HG03575 (cell line): ENCODE data around the gene CNIH2.

Source experiments
- ATAC-seq: cut with Tn5 transposase; IDR thresholded peaks from one replicate; pipeline ENCODE4 v1.9.1; 2021; ENCODE audit not compliant: unreplicated experiment, insufficient number of reproducible peaks, low FRiP score; ENCODE audit errors: extremely low read depth

The CNIH2 gene

DNA sequence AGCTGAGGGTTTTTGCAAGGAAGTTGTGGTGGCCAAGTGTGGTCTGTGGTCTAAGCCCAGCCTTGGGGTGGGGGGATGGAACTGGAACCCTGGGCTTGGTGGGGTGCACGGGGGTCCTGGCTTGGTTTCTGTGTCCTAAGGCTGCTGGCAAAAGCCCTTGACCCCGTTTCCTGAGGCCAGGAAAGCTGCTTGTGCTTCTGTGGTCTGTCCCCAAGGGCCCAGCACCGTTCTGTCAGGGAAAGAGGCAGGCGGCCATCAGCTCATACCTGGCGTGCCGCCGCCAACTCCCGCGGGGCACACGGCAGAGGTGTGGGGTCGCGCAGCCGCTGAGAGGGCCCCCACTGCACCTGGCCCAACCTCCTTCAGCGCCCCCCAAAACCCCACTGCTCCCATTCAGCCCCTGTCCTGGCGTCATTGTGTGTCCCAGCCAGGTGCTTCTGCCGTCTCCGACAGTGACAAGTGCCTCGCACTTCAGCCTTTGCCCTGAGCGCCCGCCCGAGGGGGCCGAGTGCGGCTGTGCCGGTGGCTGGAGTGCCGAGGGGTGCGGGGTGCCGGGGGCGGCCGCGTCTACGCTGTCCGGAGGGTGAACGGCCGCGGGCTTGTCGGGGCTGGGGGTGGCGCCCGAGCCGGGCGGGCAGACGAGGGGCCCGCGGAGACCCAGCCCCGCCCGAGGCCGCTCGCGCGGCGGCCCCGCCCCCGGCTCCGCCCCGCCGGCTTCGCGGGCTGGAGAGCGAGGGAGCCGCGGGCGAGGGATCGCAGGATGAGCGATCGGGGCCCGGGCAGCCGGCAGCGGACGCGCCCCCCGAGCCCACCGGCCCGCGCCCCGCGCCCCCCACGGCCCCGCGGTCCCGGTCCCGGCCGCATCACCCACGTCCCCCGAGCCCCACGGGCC, at the start of gene CNIH2:
TSS of gene CNIH2 (plus strand) at position 705 of the 892 bp plus-strand sequence. CDS start 282 bp downstream, outside the sequence.
- ATAC-seq = no peak

DNA sequence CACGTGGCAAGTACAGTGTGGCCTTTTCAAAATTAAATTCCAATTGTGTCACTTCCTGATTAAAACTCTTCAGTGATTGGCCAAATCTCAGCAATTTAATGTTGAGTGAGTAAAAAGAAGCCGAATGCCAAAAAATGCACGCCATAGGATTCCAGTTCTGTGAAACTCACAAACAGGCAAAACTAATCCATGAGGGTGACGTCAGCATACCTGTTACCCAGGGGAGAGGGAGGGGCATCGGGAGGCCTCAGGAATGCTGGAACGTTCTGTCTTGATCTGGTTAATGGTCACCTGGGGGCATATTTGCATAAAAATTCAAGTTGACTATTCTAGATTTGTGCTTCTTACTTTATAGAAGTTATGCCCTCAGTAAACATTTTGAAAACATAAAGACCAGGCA, 49.5 kb upstream of the CNIH2 start:
- no peak for ATAC-seq

DNA sequence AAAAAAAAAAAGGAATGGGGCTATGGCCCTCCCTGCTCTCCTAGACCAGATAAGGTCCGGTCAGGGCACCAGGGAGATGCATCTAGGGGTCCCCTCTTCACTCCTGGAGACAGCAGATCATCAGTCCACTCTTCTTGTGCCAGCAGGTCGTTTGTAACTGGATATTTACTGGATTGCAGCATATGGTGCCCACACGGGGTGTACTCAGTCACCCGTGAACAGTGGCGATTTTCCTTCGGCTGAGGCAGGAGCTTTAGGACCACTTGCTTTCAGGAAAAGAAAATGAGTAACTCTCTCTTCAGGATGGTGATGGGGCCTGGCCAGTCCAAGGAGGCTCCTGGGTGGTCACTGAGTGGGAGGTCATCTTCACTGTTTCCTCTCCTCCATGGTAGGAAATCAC, 47.8 kb upstream of the CNIH2 start:
- ATAC-seq = no peak

DNA sequence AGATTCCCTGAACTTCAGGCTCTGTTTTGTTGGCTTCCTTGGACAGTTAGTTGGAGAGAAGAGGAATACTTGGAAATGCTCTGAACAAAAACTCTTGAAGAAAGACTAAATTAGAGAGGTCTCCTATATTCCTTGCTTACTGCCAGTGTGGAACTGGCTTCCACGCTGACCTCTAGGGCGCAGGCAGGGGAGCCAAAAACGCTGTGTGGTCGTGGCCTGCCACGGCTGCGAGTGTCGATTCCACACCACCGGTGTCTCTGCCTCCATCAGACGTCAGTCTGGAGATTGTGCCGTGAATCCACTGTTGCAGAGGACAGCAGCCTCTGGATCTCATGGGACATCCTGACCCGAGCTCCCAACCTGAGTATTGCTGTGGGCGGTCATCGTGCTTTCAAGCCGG, 47.0 kb upstream of the CNIH2 start:
- ATAC-seq = no peak

DNA sequence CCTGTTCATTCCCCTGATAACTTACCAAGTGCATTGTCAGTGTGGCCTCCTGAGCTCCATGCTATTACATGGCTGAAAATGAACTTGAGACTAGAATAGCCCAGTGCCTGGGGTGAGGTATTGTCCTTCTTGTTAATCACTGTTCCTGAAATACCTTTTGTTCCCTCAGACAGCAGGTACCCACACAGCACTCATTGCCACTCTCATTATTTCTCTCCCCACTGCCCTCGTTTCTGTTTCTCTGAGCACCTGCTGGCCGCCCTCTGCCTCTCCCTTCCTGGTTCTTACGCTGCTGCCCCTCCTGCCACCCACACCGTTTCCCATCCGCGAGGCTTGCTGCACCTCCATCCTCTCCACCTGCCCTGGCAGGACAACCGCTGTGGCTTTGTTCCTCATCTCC, 46.4 kb upstream of the CNIH2 start:
- no peak for ATAC-seq

DNA sequence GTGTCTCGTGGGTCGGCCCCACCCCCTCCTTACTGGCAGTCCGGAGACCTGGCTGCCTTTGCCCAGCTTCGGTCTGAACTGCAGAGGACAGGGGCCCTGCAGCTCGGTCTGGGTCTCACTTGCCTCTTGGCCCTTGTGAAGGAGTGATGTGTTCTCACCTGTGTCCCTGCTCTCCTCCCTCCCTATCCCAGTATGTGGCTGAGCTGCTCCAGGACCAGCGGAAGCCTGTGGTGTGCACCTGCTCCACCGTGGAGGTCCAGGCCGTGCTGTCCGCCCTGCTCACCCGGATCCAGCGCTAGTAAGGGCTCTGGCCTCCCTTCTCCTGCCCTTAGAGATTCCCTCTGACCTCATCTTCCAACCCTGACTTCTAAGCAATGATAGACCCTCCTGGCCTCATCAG, 45.2 kb upstream of the CNIH2 start:
- no peak for ATAC-seq

DNA sequence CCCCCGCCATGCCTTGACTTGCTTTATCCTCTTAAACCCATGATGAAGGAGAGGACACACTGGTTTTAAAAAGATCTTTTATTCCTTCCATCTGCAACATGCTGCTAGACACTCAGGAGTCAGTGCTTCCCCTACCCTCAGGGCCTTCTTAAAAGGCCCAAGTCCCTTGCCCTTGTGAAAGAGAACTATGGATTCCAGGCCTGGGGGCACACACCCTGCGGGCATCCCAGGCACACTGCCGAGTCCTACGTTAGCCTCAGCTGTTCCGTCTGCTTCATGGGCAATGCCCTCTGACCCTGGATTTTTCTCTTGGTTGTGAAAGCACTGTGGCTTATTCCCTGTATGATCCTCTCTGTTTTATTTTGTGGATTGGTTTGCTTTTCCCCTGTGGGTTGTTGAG, 44.7 kb upstream of the CNIH2 start:
- no peak for ATAC-seq

DNA sequence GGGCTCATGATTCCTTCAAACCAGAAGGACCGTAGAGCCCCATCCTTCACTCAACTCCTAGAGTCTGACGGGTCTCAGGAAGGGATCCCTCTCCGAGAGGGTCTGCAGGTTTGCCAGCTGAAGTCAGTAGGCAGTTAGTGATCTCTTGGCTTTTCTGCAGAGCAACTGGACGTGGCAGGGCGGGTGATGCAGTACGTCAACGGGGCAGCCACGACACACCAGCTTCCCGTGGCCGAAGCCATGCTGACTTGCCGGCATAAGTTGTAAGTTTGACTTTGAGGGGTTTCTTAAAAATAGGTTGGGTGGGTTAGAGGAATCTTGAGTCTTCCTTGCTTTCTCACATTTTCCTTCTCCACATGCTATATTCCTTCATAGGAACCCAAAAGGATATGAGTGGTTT, 42.8 kb upstream of the CNIH2 start:
- ATAC-seq = no peak

DNA sequence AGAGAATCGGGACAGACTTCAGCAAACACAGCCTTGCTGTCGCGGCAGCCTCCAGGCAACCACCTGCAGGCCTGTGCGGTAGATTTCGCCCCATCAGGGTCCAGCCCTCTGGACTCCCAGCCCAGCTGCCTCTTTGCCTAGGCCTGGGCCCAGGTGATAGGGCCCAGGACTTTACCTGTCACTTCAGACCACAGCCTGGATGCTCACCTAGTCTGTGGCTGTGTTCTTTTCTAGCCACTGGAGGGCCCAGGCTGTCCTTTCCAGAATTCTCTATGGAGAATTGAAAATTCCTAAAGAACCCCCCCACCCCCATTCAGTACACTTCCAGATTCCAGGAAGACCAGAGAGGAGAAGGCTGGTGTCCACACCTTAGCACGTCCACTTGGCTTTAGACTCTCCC, 40.1 kb upstream of the CNIH2 start:
- no peak for ATAC-seq

DNA sequence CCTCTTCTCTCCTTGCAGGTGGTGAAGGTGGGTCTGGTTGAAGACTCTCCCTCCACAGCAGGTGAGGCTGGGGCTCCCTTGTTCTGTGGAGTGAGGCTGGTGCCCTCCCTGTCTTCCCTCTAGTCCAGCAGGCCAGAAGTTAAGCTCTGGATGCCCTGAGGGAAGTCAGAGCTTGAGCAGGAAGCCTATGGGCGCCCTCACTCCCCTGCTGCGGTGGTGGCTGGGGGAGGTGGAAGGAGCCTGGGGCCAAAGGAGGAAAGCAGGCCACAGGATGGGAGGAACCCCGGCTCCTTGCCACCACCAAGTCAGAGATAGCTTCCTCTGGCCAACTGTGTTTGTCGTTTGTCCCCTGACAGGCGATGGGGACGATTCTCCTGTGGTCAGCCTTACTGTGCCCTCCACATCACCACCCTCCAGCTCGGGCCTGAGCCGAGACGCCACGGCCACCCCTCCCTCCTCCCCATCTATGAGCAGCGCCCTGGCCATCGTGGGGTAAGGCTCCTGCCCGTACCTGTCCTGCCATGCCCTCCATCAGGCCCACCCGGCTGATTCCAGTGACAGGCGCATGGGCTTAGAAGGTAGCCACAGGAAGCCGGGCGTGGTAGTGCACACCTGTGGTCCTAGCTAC, 39.1 kb upstream of the CNIH2 start:
- no peak for ATAC-seq

DNA sequence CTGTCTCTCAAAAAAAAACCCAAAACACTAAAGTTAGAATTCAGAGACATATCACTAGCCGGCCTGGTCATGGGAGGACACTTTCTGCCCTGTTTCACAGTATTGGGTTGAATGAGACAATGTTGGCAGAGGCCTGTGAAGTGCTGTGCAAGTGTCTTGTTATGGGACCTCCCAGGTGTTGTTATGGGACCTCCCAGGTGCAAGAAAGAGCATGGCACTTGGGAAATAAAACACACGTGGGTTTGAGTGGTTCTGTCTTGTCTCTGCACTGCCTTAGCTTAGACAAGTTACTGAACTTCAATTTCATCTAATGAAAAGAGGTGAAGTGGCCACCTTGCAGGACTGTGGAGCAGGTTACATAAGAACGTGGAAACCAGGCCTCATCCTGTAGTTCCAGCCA, 38.5 kb upstream of the CNIH2 start:
- ATAC-seq = no peak

DNA sequence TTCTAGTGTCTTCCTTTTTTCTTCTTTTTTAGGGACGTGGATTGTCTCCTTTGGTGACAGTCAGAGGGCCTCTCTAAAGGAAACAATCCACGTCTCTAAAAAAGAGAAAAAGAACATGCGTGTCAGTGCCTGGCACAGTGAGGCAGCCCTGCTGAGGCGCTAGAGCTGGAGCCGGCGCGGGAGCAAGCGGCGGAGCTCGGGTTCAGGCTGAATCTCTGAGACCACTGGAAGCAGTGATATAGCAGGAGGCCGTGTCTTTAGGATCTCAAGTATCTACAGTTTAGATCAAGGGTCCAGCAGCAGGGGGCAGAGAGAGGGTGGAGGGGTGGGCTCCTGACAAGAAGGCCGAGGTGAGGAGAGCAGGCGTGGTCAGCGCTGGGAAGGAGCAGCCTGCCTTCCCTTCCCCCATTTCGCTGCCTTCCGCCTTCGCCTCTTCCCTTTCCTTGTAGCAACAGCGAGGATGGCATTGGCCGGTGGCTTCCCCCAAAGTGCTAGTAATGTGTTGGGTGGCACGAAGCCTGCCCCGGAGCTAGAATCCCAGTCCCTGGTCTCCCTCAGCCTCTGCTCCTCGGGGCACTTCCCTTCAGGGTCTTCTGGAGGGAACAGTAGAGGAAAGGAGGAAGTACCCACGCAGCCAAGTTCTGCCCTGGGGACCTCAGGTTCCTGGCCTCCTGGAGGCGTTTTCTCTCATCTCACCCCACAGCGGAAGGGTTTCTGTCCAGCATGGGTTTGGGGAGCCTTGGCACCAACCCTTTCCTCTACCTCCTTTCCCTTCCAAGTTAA, 37.8 kb upstream of the CNIH2 start:
- ATAC-seq = no peak

DNA sequence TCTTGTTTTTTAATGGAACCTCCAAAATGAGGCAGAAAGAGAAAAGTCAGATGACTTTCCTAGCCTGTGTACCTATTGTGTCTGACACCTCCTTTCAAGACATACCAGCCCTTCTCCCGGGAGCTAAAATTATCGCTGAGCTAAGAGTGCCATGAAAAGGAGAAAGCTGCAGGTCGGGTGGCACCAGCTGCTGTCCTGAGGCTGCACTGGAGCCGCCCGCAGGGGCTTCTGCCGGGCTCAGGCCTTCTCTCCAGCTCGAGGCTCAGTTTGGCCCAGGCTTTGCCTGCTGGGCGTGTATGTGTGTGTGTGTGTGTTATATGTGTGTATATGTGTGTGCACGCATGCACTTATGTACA, 37.2 kb upstream of the CNIH2 start:
- ATAC-seq = no peak

DNA sequence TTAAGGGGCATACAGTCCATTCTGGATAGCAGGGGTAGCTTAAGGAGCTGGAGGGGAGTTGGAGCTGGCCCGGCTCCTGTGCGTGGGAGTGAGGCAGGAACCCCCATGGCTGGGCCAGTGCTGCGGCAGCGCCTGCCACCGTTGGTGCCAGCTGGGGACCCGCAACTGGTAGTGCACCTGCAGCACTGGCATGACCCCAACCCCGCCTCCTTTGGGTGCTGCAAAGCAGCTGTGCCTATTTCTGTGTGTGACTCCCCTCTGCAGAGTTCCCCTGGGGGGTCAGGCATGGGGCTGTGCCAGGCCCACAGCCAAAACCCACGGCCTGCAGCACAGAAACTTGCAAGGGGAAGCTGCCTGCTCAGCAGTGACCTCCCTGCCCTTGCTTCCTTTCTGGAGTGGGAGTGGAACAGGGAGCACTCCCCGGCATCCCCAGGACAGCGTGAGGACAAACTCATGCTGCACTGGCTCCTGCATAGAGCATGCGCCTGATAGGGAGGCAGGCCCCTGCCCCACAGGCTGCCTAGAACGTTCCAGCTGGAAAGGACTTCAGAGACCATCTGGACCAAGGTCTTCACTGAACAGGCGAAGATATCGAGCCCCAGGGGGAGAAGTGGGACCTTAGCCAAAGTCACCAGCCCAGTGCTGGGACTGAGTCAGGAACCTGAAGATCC, 35.7 kb upstream of the CNIH2 start:
- no peak for ATAC-seq

DNA sequence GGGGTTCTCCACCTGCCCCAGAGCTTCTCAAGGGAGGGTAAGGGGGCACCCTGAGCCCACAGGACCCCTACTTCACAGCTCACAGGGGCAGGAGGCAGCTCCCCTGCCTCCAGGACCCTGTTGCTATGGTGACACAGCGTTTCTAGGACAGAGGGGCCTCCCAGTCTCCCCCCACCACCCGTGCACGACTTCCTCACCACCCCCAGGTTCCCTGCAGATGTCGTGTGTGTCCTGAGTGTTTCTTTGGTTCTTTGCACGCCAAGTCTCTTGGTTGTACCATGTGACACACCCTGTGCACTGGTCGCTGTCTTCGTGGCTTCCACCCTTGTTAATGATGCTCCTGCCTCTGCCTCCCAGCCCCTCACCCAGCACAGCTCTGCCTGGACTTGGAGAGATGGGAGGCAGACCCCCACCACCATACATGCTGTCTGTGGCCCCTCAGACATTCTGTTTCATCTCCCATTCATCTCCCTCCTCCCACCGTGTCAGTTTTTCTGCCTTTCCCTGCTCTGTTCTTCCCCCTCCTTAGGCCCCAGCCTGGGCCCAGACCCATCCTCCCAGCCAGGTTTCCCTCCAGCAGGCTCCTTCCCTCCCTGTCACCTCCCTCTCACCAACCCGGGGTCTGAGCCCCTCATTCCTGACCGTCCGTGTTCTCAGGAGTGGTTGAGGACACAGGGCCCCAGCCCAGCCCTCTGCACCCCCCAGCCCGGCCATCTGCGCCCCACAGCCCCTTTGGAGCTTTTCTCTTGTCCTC, 34.0 kb upstream of the CNIH2 start:
- no peak for ATAC-seq

DNA sequence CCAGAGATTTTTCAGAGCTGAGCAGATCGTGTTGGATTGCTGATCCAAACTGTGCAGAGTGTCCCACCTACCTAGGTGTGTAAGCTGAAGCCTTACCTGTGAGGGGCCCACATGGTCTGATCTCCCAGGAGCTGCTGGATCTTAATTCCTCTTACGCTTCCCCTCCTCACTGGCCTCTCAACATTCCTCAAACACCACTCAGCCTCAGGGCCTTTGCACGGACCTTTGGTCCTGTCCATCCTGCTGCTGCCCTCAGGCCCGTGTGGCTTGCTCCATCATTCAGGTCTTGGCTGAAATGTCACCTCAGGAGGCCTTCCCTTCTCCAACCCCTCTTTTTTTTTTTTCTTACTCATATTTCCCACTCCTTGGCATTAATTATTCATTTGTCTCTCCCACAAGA, 30.7 kb upstream of the CNIH2 start:
- no peak for ATAC-seq

DNA sequence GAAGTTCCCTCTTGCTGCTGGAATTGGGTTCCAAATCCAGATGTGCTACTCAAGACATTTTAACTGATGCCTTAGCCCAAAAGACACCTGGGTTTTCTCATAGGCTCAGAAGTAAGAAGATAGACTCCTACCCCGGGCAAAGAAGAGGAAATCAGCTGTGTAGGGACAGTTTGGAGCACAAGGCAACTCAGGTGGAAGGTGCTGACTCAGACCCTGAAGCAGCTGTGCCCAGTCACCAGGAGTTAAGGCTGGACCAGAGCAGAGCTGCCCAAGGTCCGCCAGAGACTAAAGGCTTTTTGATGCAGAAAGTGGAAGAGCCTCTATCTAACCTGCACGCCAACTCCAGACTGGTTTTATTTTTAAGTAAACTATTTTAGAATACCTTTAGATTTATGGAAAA, 30.2 kb upstream of the CNIH2 start:
- ATAC-seq = no peak

DNA sequence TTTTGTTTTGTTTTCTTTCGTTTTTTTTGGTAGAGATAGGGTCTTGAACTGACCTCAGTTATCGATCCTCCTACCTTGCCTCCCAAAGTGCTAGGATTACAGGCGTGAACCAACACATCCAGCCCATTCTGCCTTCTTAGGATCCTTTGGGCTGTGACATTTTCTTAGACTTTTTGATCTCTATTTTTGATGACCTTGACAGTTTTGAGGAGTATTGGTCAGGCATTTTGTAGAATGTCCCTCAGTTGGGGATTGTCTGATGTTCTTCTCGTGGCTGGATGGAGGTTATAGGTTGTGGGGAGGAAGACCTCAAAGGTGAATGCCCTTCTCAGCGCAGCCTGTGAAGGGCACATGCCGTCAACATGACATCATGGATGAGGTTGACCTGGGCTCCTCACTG, 29.1 kb upstream of the CNIH2 start:
- ATAC-seq = no peak

DNA sequence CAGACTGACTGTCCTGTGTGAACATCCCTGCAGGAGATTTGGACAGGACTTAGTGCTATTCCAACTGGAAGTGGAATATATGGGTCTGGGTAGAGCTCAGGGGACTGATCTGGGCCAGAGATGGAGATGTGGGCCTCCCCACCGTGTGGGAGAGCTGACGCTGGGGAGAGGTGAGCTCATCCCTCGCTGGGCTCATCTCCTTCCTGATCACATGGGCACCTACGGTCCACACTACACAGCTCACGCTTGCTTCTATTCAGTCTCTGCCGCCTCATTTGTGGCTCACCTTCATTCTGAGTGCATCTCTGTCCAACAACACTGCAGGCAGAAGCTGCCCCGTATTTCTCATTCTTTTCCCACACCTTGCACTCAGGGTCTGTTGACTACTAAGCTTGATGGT, 26.2 kb upstream of the CNIH2 start:
- no peak for ATAC-seq
